ENCODE data around the gene DCD. TPM values are rescaled to one million over a fixed set of nuclear protein-coding genes. Genes with fewer than 3 reads are reported as not detected.

The DCD gene
- total and polyA plus RNA-seq, 2 donors (not counting 3 experiments of a cell fraction or from before 2014, with no cell fraction given): not detected

DNA sequence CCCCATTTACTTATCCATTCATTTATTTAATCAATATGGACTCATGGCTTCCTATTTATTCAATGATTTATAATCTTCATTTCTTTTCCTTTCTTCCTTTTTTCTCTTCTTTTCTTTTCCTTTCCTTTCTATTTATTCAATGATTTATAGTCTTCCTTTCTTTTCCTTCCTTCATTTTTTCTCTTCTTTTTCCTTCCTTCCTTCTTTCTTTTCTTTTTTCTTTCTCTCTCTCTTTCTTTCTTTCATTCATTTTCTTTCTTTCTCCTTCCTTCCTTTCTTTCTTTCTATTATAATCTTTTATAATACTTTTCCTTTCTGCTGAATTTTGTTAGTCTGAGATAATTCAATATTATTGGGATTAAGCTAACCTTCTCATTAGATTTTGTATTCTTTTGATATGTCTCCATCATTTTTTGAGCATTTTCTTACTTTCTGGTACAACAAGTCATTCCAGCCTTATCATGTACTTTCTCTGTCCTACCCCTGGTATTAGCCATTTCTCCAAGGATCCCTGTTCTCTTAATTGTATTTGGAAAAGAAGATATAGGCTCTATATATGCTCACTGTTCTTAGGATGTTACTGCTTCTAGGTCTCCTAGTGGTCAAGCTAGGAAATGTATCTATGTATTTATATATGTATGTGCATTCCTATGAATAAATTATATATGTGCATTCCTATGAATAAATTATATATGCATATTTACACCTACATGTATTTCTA, 25.5 kb downstream of the DCD start:
- Histone ChIP-seq H3K9me1 (replicated peaks; ENCODE audit: control insufficient read depth, extremely low read depth, insufficient read depth, low read length) (no peaks in the 10 kb centered on the region), H3K79me2 (ENCODE audit: control insufficient read depth, insufficient read depth, low read length) (no peaks in the 10 kb centered on the region), H3K9ac (replicated peaks; ENCODE audit: extremely low read depth, insufficient read depth, low read length) (no peak overlapping the region), H3K9me3 (replicated peaks; ENCODE audit: control insufficient read depth, insufficient read depth, low read length) (no peaks in the 10 kb centered on the region), H3K27ac (ENCODE audit: insufficient read depth, low read depth, low read length) (no peak overlapping the region), H4K20me1 (replicated peaks; ENCODE audit: control insufficient read depth, extremely low read depth, insufficient read depth, low read length) (no peaks in the 10 kb centered on the region), H3K4me3 (replicated peaks in 1 of 3; ENCODE audit: insufficient read depth in 1 of 3, low read depth in 1 of 3, low read length in 3 of 3) (no peak overlapping the region), H2AFZ (ENCODE audit: low read depth, low read length) (no peak overlapping the region), H3K4me1 (ENCODE audit: control insufficient read depth, extremely low read depth, insufficient read depth, low read length) (no peaks in the 10 kb centered on the region), H3K4me2 (ENCODE audit: insufficient read depth, low read length) (no peak overlapping the region), H3K36me3 (ENCODE audit: control insufficient read depth in 2 of 2, extremely low read depth in 1 of 2, insufficient read depth in 2 of 2, low read length in 2 of 2) (no peaks in the 10 kb centered on the region), H3K27me3 (ENCODE audit: control insufficient read depth in 2 of 2, insufficient read depth in 2 of 2, low read length in 2 of 2) (peaks cover 2 to 12% of the 10 kb centered on the region in 2 experiments)
- TF ChIP-seq FOS (IDR thresholded peaks at IDR 0.05; ENCODE audit: borderline replicate concordance, insufficient read depth, low read length) (no peak), EZH2 (IDR thresholded peaks at IDR 0.05; ENCODE audit: borderline replicate concordance, low read depth, low read length, severe bottlenecking) (no peak), POLR2AphosphoS5 (IDR thresholded peaks at IDR 0.05; ENCODE audit: insufficient read depth, low read depth, low read length) (no peak), JUN (IDR thresholded peaks at IDR 0.05; ENCODE audit: borderline replicate concordance, insufficient read depth, insufficient read length, low read depth) (no peak), GATA2 (IDR thresholded peaks at IDR 0.05; ENCODE audit: insufficient read depth, insufficient read length, low read depth, low read length) (no peak), MYC (IDR thresholded peaks at IDR 0.05; ENCODE audit: low read depth, low read length) (no peak), POLR2A (IDR thresholded peaks at IDR 0.05; ENCODE audit: low read depth, low read length) (no peak)
- TF ChIP-seq, protein P1, sequence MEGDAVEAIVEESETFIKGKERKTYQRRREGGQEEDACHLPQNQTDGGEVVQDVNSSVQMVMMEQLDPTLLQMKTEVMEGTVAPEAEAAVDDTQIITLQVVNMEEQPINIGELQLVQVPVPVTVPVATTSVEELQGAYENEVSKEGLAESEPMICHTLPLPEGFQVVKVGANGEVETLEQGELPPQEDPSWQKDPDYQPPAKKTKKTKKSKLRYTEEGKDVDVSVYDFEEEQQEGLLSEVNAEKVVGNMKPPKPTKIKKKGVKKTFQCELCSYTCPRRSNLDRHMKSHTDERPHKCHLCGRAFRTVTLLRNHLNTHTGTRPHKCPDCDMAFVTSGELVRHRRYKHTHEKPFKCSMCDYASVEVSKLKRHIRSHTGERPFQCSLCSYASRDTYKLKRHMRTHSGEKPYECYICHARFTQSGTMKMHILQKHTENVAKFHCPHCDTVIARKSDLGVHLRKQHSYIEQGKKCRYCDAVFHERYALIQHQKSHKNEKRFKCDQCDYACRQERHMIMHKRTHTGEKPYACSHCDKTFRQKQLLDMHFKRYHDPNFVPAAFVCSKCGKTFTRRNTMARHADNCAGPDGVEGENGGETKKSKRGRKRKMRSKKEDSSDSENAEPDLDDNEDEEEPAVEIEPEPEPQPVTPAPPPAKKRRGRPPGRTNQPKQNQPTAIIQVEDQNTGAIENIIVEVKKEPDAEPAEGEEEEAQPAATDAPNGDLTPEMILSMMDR (IDR thresholded peaks at IDR 0.05; ENCODE audit: extremely low read depth in 1 of 2, insufficient read depth in 1 of 2, low read depth in 1 of 2, low read length in 2 of 2): no peak
- TF ChIP-seq, protein P2, sequence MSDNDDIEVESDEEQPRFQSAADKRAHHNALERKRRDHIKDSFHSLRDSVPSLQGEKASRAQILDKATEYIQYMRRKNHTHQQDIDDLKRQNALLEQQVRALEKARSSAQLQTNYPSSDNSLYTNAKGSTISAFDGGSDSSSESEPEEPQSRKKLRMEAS (IDR thresholded peaks at IDR 0.05; ENCODE audit: insufficient read depth, insufficient read length): no peak
- intact Hi-C loops (cut with micrococcal nuclease) (no loop called here), dilution Hi-C loops (cut with MboI; ENCODE audit: extremely low pct_ligation_motif_present, low sequenced_read_pairs) (no loop called here)
- ChIA-PET POLR2A (no interaction called here), CTCF (interaction anchor here (0.7 to 1.8 kb wide), 6 partner anchors 11 to 36 kb away, joined by 3 to 8 read pairs (median 4); no protein-coding TSS in a partner anchor)
- FAIRE-seq: no peak
- BruUV-seq (replicated peaks): no TSS peak
- DNase-seq (ENCODE audit: low read depth, low spot score): no peak

All from endothelial cell of umbilical vein (primary cell).